ENCODE measurements around the gene DLGAP4.

Gene DLGAP4

GRCh38 chr20:36275441-36276189 is 30.5 kb upstream of the DLGAP4 start:
- no peak for DNase-seq

- no peak for DNase-seq
These were observed 28.6 kb upstream of the DLGAP4 start for GRCh38 chr20:36277546-36277945.

DNA sequence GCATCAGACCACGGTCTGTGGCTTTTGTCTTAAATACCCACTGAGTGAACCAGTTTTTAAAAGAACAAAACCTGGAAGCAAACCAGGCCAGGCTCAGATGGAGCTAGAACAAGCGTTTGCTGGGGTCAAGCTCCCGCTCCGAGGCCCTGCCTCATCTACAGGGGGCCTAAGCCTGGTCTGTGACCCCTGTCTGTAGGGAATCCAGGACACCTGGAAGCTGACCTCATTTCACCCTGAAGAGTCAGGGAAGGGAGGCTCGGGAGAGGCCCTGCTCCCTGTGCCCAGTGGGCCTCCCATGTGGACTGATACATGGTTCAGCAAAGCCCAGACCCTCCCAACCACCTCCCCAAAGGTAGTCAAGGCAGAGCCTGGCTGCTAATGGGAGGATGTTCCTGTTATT is 26.8 kb upstream of the DLGAP4 start:
- no peak for DNase-seq

DNA sequence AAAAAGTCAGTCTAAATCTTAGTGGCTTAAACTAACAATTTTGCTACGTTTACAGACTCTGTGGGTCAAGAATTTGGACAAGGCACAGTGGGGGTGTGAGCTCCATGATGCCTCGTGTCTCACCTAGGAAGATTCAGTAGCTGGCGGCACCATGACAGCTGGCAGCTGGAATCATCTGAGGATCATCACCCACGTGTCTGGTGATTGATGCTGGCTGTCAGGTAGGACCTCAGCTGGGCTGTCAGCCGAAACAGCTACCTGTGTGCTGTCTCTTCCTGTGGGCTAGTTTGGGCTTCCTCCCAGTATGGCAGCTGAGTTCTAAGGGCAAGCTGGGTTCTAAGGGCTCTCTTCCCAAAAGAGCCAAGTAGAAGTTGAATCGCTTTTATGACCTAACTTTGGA is 26.4 kb upstream of the DLGAP4 start:
- DNase-seq: no peak

DNA sequence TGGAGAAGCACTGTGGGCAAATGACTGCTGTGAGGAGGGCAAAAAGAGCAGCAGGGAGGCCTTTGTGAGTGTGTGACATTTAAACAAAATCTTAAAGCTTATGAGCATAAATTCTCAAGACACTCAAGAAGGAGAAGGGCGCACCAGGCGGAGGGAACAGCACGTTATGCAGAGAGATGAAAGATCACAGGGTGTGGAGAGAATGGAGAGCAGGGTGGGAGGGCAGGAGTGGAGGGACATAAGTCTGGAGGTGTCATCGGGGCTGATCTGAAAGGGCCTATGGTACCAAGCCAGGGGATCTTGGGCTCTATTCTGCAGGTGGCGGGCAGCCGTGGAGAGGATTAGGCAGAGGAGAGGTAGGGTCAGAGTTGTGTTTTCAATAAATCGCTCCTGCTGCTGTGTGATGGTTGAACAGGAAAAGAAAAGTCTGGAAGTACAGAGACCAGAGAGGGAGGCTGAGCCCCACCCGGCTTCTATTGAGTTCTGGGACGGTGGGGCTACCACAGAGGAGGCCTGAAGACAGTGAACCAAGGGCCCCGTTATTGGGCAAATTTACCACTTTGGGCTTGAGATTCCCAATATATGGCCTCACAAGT is 24.3 kb upstream of the DLGAP4 start:
- DNase-seq: no peak

GRCh38 chr20:36284751-36285150 is 21.4 kb upstream of the DLGAP4 start:
- DNase-seq: no peak

DNA sequence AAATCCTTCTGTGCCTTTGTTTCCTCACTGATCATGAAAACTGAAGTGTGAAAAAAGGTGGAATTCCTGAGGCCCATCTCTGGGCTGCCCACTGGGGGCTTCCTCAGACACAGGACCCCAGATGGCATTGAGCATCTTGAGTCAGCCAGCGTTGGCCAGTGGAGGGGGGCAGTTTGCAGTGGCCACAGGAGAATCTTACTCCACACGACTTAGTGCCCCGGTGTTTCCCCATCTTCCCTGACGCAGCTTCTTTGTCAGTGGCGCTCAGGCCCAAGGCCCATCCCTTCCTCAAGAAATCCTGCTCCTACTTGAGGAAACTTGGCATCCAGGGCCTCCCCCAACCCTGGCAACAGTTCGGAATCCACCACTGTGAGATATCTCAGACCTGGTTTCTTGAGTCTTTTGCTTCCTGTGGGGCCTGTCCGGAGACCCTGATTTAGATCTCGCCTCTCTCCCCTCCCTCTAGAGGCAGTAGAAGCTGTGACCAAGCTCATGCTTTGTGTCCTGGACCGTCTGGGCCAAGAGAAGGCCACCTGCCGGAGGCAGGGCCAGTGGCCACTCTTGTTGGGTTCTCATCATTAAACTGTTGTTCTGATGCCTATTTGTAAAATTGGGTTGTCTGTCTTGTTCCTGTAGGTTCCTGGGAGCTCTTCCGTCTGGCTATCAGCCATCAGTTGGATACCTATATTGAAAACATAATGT is 20.2 kb upstream of the DLGAP4 start:
- no peak for DNase-seq

DNA sequence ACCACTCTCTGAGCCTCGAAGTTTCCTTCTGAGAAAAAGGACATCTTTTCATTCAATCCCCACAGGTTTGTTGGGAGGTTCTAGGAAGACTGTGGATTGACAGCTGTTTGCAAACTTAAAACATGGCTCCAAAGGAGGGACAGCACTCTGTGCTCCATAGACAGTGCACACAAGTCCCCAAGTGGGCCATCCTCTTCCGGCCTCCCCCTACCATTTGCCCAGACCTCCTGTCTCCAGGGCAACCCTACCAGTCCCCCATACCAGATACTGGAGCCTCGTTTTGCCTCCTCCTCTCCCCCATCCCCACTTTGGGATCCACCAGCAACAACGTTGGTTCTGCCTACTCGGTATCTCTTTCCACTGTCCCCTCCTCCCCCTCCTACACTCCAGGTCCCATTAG is 8.5 kb upstream of the DLGAP4 start:
- no peak for DNase-seq

DNA sequence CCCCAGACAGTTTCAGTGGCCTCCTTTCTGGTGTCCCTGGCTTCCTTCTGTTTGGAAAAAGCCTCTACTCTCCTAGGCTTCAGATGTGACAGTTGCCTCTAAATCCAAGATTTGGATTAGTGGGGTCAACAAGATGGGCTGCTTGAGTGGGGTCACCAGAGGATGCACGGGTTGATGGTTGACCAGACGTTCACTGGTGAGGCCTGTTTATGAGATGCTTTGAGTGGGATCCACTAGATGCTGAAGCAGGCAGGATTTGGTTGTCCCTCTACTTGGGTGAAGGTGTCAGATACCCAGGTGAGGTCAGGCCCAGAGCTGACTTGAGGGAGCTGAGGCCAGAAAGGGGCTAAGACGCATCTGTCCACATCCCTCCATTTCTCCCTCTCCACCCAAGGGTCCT is 8.1 kb upstream of the DLGAP4 start:
- DNase-seq: no peak

- no peak for DNase-seq
These were observed 7.3 kb upstream of the DLGAP4 start for GRCh38 chr20:36298795-36299339.

DNA sequence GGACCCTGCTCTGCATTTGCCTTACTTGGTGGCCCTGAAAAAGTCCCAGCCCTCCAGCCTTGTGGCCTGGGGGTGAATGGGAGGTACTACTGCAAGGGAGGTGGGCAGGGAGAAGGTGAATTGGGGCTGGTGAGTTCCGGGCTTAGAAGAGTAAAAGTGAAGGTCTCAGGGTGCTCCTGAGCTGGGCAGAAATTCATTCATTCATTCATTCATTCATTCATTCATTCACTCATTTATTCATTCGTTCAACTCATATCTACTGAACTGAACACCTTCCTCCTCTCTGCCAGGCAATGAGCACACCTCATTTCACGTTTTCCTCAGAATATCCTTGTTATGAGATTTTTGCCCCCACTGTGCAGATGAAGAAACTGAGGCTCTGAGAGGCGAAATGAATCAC is 6.7 kb upstream of the DLGAP4 start:
- DNase-seq: no peak

GRCh38 chr20:36301359-36302119 is 4.6 kb upstream of the DLGAP4 start:
- no peak for DNase-seq

DNA sequence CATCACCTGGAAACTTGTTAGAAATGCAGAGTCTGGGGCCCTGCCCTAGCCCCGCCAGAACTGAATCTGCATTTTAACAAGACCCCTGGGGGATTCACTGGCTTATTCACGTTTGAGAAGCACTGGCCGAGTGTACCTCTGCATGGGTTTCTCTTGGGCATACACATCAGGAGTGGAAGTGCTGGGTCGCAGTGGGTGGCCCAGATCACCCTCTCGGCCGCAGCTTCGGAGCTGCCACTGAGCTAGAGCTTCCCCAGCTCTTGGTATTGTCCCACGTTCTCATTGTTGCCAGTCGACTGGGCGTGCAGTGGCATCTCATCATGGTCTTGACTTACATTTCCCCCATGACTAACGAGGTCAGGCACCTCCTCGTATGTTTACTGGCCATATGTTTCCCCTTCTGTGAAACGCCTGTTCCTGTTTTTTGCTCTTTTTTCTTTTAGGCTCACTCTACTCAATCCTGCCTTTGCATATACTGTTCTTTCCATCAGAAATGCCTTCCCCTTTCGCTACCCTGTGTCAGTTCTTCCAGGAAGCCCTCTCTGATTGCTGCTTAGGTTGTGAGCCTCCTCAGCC is 3.0 kb upstream of the DLGAP4 start:
- DNase-seq: no peak

GRCh38 chr20:36303831-36304230 is 2.3 kb upstream of the DLGAP4 start:
- no peak for DNase-seq

GRCh38 chr20:36304786-36305495 is 1.2 kb upstream of the DLGAP4 start:
- DNase-seq: no peak

GRCh38 chr20:36306553-36307411 is 643 bp downstream of the DLGAP4 start:
- no peak for DNase-seq

GRCh38 chr20:36307412-36308325 is 1.5 kb downstream of the DLGAP4 start:
- no peak for DNase-seq

DNA sequence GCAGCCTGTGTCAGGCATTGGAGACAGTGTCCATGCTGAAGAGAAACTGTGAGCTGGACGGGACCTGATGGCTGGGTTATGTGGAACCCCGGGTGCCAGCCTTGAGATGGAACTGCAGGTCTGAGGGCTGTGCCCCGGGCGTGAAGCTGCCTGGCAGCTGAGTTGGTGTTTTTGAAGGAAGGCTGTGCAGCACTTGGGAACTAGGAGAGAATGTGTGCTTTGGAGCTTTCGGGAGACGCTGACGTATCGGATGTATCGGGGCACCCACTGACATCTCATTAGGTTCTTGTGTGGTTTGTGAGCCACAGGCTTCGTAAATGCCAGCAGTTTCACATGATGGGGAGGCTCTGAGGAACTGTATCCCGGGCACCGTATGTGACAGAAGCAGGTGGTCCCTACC is 2.2 kb downstream of the DLGAP4 start:
- DNase-seq: no peak

DNA sequence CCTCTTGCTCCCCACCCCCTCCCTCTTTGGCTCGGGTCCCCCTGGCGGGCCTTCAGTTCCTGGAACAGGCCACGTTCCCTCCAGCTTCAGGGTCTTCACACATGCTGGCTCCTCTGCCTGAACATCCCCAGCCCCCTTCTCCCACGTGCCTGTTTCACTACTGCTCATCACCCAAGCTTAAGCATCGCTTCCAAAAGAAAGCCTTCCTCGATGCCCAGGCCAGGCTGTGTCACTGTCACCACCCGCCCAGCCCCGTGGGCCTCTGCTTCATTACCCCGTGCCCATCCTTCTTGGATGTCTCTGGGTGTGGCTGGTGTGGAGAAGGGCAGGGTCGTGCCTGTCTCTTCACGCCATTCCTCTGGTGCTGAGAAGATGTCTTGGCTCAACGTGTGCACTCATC is 2.8 kb downstream of the DLGAP4 start:
- DNase-seq: no peak

DNA sequence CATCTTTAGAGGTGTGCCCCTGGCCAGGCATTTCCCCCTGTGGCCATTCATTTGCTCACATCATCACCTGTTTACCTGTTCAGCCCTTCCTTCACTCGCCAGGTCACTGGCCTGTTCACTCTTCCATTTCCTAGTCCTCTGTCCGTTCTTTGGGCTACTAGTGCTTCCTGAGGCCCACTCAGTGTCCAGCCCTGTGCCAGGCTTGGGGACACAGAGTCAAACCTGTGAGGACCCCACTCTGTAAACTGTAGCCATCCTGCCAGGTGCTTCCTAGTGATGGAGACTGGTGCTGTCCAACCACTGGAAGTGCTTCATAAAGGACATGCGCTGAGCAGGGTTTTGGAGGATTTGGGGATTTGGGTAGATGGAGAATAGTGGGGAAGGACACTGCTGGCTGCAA is 3.5 kb downstream of the DLGAP4 start:
- no peak for DNase-seq

Data from activated CD4-positive, alpha-beta T cell treated with anti-CD3 and anti-CD28 coated beads, Interleukin-2, amount 50 U/mL, for 1 hour (primary cell).